ENCODE measurements around the gene CEP41.
"Not testable (repeated sequence)": the region's sequence is repeated elsewhere in the genome, so short reads cannot be mapped to it uniquely, and the experiment has no call there.

Gene CEP41

GRCh38 chr7:130379019-130379418 lies 61.8 kb downstream of the CEP41 start:
- H3K36me3 ChIP-seq (ENCODE audit: insufficient read depth, low read length): no peaks in the 10 kb centered on the region; the same call in 1 of the 2 replicates
- no peaks in the 10 kb centered on the region for H3K4me1 ChIP-seq (ENCODE audit: insufficient read depth, low read length, severe bottlenecking)
- no peak overlapping the region for H3K4me3 ChIP-seq (ENCODE audit: low read depth, low read length, poor library complexity, severe bottlenecking)
- H3K4me2 ChIP-seq (ENCODE audit: low read length): no peak overlapping the region
- no peaks in the 10 kb centered on the region for H4K20me1 ChIP-seq (ENCODE audit: insufficient read depth, low read length)
- H3K27ac ChIP-seq (ENCODE audit: low read depth, low read length, poor library complexity, severe bottlenecking): no peak overlapping the region
- 0 out of 2 replicates have a peak, but pooled peaks cover 2% of the 10 kb centered on the region for H3K27me3 ChIP-seq (ENCODE audit: insufficient read depth, low read length)
- H3K9ac ChIP-seq (ENCODE audit: low read length): no peak overlapping the region
- H3K79me2 ChIP-seq (ENCODE audit: insufficient read depth, low read length): no peaks in the 10 kb centered on the region
- peaks cover 14% of the 10 kb centered on the region for H3K9me3 ChIP-seq (ENCODE audit: low read length)
- TF ChIP-seq CTCF (IDR thresholded peaks at IDR 0.05; ENCODE audit: low read length): no peak
- TF ChIP-seq EZH2 (IDR thresholded peaks at IDR 0.05; ENCODE audit: borderline replicate concordance, low read length): no peak
- H2AFZ ChIP-seq (ENCODE audit: low read length): no peak overlapping the region
- H3K9me2 ChIP-seq (ENCODE audit: low read depth, low read length): no peaks in the 10 kb centered on the region
- no peaks in the 10 kb centered on the region for H3F3A ChIP-seq (ENCODE audit: insufficient read depth, low read length)

- no peaks in the 10 kb centered on the region for H3K79me2 ChIP-seq (ENCODE audit: insufficient read depth, low read length)
- H3K4me2 ChIP-seq (ENCODE audit: low read length): no peak overlapping the region
- H3F3A ChIP-seq (ENCODE audit: insufficient read depth, low read length): no peaks in the 10 kb centered on the region
- H3K36me3 ChIP-seq (ENCODE audit: insufficient read depth, low read length): no peaks in the 10 kb centered on the region; the same call in 1 of the 2 replicates
- no peaks in the 10 kb centered on the region for H3K9me2 ChIP-seq (ENCODE audit: low read depth, low read length)
- TF ChIP-seq EZH2 (IDR thresholded peaks at IDR 0.05; ENCODE audit: borderline replicate concordance, low read length): no peak
- no peak for TF ChIP-seq CTCF (IDR thresholded peaks at IDR 0.05; ENCODE audit: low read length)
- H3K9me3 ChIP-seq (ENCODE audit: low read length): peaks cover 14% of the 10 kb centered on the region
- H3K27me3 ChIP-seq (ENCODE audit: insufficient read depth, low read length): 0 out of 2 replicates have a peak, but pooled peaks cover 2% of the 10 kb centered on the region
- H2AFZ ChIP-seq (ENCODE audit: low read length): no peak overlapping the region
- H4K20me1 ChIP-seq (ENCODE audit: insufficient read depth, low read length): no peaks in the 10 kb centered on the region
- H3K4me3 ChIP-seq (ENCODE audit: low read depth, low read length, poor library complexity, severe bottlenecking): no peak overlapping the region
- no peak overlapping the region for H3K27ac ChIP-seq (ENCODE audit: low read depth, low read length, poor library complexity, severe bottlenecking)
- H3K4me1 ChIP-seq (ENCODE audit: insufficient read depth, low read length, severe bottlenecking): peaks cover 17% of the 10 kb centered on the region
- no peak overlapping the region for H3K9ac ChIP-seq (ENCODE audit: low read length)
These were observed 63.6 kb downstream of the CEP41 start for GRCh38 chr7:130377178-130377577.

GRCh38 chr7:130376461-130376860 lies 64.4 kb downstream of the CEP41 start:
- Histone ChIP-seq H3K9me3 (ENCODE audit: low read length) (peaks cover 14% of the 10 kb centered on the region), H3K4me1 (ENCODE audit: insufficient read depth, low read length, severe bottlenecking) (peaks cover 22% of the 10 kb centered on the region)
- H3K9ac ChIP-seq (ENCODE audit: low read length); H3K4me2 ChIP-seq (ENCODE audit: low read length); H2AFZ ChIP-seq (ENCODE audit: low read length); H3K79me2 ChIP-seq (ENCODE audit: insufficient read depth, low read length); H3F3A ChIP-seq (ENCODE audit: insufficient read depth, low read length); H3K27me3 ChIP-seq (ENCODE audit: insufficient read depth, low read length); H3K4me3 ChIP-seq (ENCODE audit: low read depth, low read length, poor library complexity, severe bottlenecking); H3K27ac ChIP-seq (ENCODE audit: low read depth, low read length, poor library complexity, severe bottlenecking); H4K20me1 ChIP-seq (ENCODE audit: insufficient read depth, low read length); H3K9me2 ChIP-seq (ENCODE audit: low read depth, low read length); H3K36me3 ChIP-seq (ENCODE audit: insufficient read depth, low read length): not testable (repeated sequence)

GRCh38 chr7:130374507-130374906 lies 66.3 kb downstream of the CEP41 start:
- Histone ChIP-seq H4K20me1 (ENCODE audit: insufficient read depth, low read length) (no peaks in the 10 kb centered on the region), H3F3A (ENCODE audit: insufficient read depth, low read length) (no peaks in the 10 kb centered on the region), H3K4me1 (ENCODE audit: insufficient read depth, low read length, severe bottlenecking) (peaks cover 42% of the 10 kb centered on the region), H3K9ac (ENCODE audit: low read length) (no peak overlapping the region), H3K79me2 (ENCODE audit: insufficient read depth, low read length) (no peaks in the 10 kb centered on the region), H2AFZ (ENCODE audit: low read length) (no peak overlapping the region), H3K27me3 (ENCODE audit: insufficient read depth, low read length) (no peaks in the 10 kb centered on the region), H3K4me3 (ENCODE audit: low read depth, low read length, poor library complexity, severe bottlenecking) (no peak overlapping the region), H3K9me3 (ENCODE audit: low read length) (peaks cover 14% of the 10 kb centered on the region), H3K27ac (ENCODE audit: low read depth, low read length, poor library complexity, severe bottlenecking) (no peak overlapping the region), H3K9me2 (ENCODE audit: low read depth, low read length) (no peaks in the 10 kb centered on the region), H3K36me3 (ENCODE audit: insufficient read depth, low read length) (no peaks in the 10 kb centered on the region; the same call in 1 of the 2 replicates), H3K4me2 (ENCODE audit: low read length) (no peak overlapping the region)
- TF ChIP-seq EZH2 (IDR thresholded peaks at IDR 0.05; ENCODE audit: borderline replicate concordance, low read length): no peak
- no peak for TF ChIP-seq CTCF (IDR thresholded peaks at IDR 0.05; ENCODE audit: low read length)

All from OCI-LY1 (cell line).